ENCODE data around the gene LRRC75B. TPM values are rescaled to one million over a fixed set of nuclear protein-coding genes. Genes with fewer than 3 reads are reported as not detected.

LRRC75B gene
- total and polyA plus RNA-seq, 2 of the 8 experiments (the other 6 are each of a cell fraction or from before 2014, with no cell fraction given), result 12.2 to 26.6 TPM

DNA sequence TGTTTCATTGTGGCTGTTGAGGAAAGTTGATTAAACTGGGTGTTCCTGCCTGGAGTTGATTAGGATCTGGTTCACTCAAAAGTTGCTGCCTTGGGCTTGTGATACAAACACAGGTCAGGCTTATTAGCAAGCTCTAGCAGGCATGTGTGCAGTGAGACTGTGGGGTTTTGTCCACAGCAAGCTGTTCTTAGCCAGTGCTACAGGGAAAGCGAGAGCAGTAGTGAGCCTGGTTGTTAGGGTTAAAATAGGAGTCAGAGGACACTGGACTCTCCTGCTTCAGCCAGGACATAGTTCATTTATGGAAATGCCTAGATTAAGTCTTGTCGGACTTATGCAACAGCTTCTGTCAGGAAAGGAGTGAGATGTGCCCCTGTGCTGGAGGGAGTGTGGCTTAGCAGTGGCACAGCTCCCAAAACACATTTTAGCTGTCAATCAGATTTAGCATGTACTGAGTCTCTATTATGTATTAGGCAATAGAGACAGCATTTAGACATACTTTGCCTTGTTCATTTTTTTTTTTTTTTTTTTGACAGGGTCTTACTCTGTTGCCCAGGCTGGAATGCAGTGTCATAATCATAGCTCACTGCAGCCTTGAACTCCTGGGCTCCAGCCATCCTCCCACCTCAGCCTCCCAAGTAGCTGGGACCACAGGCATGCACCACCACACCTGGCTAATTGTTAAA is 28.4 kb downstream of the LRRC75B start (continued):
- TF ChIP-seq, protein P1, sequence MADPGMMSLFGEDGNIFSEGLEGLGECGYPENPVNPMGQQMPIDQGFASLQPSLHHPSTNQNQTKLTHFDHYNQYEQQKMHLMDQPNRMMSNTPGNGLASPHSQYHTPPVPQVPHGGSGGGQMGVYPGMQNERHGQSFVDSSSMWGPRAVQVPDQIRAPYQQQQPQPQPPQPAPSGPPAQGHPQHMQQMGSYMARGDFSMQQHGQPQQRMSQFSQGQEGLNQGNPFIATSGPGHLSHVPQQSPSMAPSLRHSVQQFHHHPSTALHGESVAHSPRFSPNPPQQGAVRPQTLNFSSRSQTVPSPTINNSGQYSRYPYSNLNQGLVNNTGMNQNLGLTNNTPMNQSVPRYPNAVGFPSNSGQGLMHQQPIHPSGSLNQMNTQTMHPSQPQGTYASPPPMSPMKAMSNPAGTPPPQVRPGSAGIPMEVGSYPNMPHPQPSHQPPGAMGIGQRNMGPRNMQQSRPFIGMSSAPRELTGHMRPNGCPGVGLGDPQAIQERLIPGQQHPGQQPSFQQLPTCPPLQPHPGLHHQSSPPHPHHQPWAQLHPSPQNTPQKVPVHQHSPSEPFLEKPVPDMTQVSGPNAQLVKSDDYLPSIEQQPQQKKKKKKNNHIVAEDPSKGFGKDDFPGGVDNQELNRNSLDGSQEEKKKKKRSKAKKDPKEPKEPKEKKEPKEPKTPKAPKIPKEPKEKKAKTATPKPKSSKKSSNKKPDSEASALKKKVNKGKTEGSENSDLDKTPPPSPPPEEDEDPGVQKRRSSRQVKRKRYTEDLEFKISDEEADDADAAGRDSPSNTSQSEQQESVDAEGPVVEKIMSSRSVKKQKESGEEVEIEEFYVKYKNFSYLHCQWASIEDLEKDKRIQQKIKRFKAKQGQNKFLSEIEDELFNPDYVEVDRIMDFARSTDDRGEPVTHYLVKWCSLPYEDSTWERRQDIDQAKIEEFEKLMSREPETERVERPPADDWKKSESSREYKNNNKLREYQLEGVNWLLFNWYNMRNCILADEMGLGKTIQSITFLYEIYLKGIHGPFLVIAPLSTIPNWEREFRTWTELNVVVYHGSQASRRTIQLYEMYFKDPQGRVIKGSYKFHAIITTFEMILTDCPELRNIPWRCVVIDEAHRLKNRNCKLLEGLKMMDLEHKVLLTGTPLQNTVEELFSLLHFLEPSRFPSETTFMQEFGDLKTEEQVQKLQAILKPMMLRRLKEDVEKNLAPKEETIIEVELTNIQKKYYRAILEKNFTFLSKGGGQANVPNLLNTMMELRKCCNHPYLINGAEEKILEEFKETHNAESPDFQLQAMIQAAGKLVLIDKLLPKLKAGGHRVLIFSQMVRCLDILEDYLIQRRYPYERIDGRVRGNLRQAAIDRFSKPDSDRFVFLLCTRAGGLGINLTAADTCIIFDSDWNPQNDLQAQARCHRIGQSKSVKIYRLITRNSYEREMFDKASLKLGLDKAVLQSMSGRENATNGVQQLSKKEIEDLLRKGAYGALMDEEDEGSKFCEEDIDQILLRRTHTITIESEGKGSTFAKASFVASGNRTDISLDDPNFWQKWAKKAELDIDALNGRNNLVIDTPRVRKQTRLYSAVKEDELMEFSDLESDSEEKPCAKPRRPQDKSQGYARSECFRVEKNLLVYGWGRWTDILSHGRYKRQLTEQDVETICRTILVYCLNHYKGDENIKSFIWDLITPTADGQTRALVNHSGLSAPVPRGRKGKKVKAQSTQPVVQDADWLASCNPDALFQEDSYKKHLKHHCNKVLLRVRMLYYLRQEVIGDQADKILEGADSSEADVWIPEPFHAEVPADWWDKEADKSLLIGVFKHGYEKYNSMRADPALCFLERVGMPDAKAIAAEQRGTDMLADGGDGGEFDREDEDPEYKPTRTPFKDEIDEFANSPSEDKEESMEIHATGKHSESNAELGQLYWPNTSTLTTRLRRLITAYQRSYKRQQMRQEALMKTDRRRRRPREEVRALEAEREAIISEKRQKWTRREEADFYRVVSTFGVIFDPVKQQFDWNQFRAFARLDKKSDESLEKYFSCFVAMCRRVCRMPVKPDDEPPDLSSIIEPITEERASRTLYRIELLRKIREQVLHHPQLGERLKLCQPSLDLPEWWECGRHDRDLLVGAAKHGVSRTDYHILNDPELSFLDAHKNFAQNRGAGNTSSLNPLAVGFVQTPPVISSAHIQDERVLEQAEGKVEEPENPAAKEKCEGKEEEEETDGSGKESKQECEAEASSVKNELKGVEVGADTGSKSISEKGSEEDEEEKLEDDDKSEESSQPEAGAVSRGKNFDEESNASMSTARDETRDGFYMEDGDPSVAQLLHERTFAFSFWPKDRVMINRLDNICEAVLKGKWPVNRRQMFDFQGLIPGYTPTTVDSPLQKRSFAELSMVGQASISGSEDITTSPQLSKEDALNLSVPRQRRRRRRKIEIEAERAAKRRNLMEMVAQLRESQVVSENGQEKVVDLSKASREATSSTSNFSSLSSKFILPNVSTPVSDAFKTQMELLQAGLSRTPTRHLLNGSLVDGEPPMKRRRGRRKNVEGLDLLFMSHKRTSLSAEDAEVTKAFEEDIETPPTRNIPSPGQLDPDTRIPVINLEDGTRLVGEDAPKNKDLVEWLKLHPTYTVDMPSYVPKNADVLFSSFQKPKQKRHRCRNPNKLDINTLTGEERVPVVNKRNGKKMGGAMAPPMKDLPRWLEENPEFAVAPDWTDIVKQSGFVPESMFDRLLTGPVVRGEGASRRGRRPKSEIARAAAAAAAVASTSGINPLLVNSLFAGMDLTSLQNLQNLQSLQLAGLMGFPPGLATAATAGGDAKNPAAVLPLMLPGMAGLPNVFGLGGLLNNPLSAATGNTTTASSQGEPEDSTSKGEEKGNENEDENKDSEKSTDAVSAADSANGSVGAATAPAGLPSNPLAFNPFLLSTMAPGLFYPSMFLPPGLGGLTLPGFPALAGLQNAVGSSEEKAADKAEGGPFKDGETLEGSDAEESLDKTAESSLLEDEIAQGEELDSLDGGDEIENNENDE (IDR thresholded peaks at IDR 0.05; ENCODE audit: insufficient replicate concordance, low read length), result no peak
- TF ChIP-seq SP1 (IDR thresholded peaks at IDR 0.05; ENCODE audit: low read depth, low read length) (no peak), BACH1 (IDR thresholded peaks at IDR 0.05; ENCODE audit: low read length) (no peak), CREB1 (IDR thresholded peaks at IDR 0.05) (no peak), CHD1 (IDR thresholded peaks at IDR 0.05; ENCODE audit: low read depth, low read length) (no peak), PHF8 (conservative IDR thresholded peaks at IDR 0.05; ENCODE audit: low read depth, low read length) (no peak)
